Parathyroid adenoma (tissue), 2 donors: Measurements from ENCODE around the gene ARRDC3.
A peak's percentile ranks its signal among the peaks of the same experiment; 100 is the strongest.

Experiments used
- H2AFZ ChIP-seq: fragments of 300-600 bp; sonication (generic); one replicate; pipeline ENCODE4 v1.7.0; 2017; ENCODE audit warnings: antibody characterized with exemption, mild to moderate bottlenecking
- H3K27ac ChIP-seq: fragments of 300-600 bp; sonication (generic); one replicate; pipeline ENCODE4 v1.7.0; 2017
- H3K27me3 ChIP-seq: fragments of 300-600 bp; sonication (generic); one replicate; pipeline ENCODE4 v1.7.0; 2017; ENCODE audit warnings: low read length; ENCODE audit not compliant: control insufficient read depth, insufficient read depth
- H3K36me3 ChIP-seq: fragments of 300-600 bp; sonication (generic); one replicate; pipeline ENCODE4 v1.7.0; 2017; ENCODE audit warnings: low read length; ENCODE audit not compliant: control insufficient read depth, insufficient read depth
- H3K4me1 ChIP-seq: fragments of 300-600 bp; sonication (generic); one replicate; pipeline ENCODE4 v1.7.0; 2017; ENCODE audit warnings: control low read depth
- H3K4me2 ChIP-seq: fragments of 300-600 bp; sonication (generic); one replicate; pipeline ENCODE4 v1.7.0; 2017; ENCODE audit warnings: low read length
- H3K4me3 ChIP-seq: fragments of 300-600 bp; sonication (generic); one replicate; pipeline ENCODE4 v1.7.0; 2017; ENCODE audit warnings: low read depth, low read length
- H3K79me2 ChIP-seq: fragments of 300-600 bp; sonication (generic); one replicate; pipeline ENCODE4 v1.7.0; 2017; ENCODE audit warnings: control low read depth
- H3K9ac ChIP-seq: fragments of 300-600 bp; sonication (generic); one replicate; pipeline ENCODE4 v1.7.0; 2017; ENCODE audit warnings: mild to moderate bottlenecking
- H3K9me3 ChIP-seq: fragments of 300-600 bp; sonication (generic); one replicate; pipeline ENCODE4 v1.7.0; 2017; ENCODE audit warnings: low read length; ENCODE audit not compliant: control insufficient read depth
- TF ChIP-seq, protein P1 (sequence below): fragments of 300-600 bp; sonication (generic); IDR thresholded peaks from one replicate; pipeline ENCODE4 v1.7.0; 2017; ENCODE audit warnings: antibody characterized with exemption, mild to moderate bottlenecking
- donor health status: primary hyperparathyroidism.

ARRDC3 gene

GRCh38 chr5:91373600-91373999, 9.5 kb downstream of the ARRDC3 start:
- Histone ChIP-seq H3K4me3 (peak overlapping the region; percentile 18), H3K79me2 (peaks cover 6% of the 10 kb centered on the region), H3K27ac (peak overlapping the region; percentile 59), H3K4me1 (peaks cover 20% of the 10 kb centered on the region), H3K27me3 (no peaks in the 10 kb centered on the region), H3K36me3 (peaks cover 6% of the 10 kb centered on the region), H3K9me3 (no peaks in the 10 kb centered on the region), H3K4me2 (peak overlapping the region; percentile 11), H2AFZ (no peak overlapping the region), H3K9ac (no peak overlapping the region)
- TF ChIP-seq, protein P1, sequence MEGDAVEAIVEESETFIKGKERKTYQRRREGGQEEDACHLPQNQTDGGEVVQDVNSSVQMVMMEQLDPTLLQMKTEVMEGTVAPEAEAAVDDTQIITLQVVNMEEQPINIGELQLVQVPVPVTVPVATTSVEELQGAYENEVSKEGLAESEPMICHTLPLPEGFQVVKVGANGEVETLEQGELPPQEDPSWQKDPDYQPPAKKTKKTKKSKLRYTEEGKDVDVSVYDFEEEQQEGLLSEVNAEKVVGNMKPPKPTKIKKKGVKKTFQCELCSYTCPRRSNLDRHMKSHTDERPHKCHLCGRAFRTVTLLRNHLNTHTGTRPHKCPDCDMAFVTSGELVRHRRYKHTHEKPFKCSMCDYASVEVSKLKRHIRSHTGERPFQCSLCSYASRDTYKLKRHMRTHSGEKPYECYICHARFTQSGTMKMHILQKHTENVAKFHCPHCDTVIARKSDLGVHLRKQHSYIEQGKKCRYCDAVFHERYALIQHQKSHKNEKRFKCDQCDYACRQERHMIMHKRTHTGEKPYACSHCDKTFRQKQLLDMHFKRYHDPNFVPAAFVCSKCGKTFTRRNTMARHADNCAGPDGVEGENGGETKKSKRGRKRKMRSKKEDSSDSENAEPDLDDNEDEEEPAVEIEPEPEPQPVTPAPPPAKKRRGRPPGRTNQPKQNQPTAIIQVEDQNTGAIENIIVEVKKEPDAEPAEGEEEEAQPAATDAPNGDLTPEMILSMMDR: no peak

- Histone ChIP-seq H3K9ac (no peak overlapping the region), H3K9me3 (no peaks in the 10 kb centered on the region), H3K79me2 (peaks cover 5% of the 10 kb centered on the region), H3K4me3 (peak overlapping the region; percentile 18), H3K4me2 (no peak overlapping the region), H3K36me3 (peaks cover 6% of the 10 kb centered on the region), H3K27me3 (no peaks in the 10 kb centered on the region), H3K4me1 (peaks cover 20% of the 10 kb centered on the region), H2AFZ (no peak overlapping the region), H3K27ac (peak overlapping the region; percentile 59)
- TF ChIP-seq, protein P1: no peak
Observed at GRCh38 chr5:91373006-91373405, 10.1 kb downstream of the ARRDC3 start.

DNA sequence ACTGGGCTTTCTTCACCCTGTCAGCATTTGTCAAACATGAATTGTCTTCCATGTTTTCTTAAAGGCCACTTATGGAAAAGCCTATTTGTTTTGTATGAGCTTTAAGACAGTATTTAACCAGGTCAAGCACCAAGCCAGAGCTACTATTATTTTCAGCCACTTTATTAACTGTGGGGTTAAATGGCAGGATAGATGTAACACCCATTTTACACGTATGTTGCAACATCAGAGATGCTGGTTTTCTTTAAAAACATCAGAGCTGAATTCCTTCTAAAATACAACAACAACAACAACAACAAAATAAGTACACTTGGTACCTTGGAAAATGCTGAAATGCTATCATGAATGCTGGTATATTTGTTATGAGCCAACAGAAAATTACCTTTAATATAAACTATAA, 13.6 kb downstream of the ARRDC3 start:
- Histone ChIP-seq H3K4me3 (no peak overlapping the region), H2AFZ (no peak overlapping the region), H3K27ac (no peak overlapping the region), H3K4me2 (no peak overlapping the region), H3K9ac (no peak overlapping the region), H3K4me1 (peaks cover 12% of the 10 kb centered on the region), H3K27me3 (no peaks in the 10 kb centered on the region), H3K9me3 (no peaks in the 10 kb centered on the region), H3K36me3 (no peaks in the 10 kb centered on the region), H3K79me2 (no peaks in the 10 kb centered on the region)
- TF ChIP-seq, protein P1: no peak

DNA sequence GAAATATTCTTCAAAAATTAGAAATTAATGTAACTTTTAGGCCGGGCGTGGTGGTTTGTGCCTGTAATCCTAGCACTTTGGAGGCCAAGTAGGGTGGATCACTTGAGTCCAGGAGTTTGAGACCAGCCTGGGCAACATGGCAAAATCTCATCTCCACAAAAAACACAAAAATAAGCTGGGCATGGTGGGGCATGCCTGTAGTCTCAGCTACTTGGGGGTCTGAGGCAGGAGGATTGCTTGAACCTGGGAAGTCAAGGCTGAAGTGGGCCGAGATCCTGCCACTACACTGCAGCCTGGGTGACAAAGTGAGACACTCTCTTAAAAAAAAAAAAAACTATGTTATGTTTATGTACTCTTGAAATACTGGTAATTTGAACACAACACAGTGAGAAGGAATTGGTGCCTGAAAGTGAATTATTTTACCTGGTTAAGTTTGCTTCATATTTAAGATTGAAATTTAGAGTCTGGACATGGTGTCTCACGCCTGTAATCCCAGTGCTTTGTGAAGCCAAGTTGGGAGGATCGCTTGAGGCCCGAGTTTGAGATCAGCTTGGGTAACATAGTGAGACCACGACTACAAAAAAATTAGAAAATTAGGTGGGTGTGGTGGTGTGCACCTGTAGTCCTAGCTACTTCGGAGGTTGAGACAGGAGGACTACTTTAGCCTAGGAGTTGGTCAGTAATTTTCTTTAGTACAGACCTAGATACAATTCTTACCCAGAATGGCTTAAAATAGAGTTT, 15.0 kb downstream of the ARRDC3 start:
- Histone ChIP-seq H3K9ac (no peak overlapping the region), H3K4me3 (no peak overlapping the region), H3K27ac (no peak overlapping the region), H3K27me3 (no peaks in the 10 kb centered on the region), H3K4me2 (no peak overlapping the region), H2AFZ (no peak overlapping the region), H3K79me2 (no peaks in the 10 kb centered on the region), H3K4me1 (peaks cover 8% of the 10 kb centered on the region), H3K9me3 (no peaks in the 10 kb centered on the region), H3K36me3 (no peaks in the 10 kb centered on the region)
- TF ChIP-seq, protein P1: no peak

DNA sequence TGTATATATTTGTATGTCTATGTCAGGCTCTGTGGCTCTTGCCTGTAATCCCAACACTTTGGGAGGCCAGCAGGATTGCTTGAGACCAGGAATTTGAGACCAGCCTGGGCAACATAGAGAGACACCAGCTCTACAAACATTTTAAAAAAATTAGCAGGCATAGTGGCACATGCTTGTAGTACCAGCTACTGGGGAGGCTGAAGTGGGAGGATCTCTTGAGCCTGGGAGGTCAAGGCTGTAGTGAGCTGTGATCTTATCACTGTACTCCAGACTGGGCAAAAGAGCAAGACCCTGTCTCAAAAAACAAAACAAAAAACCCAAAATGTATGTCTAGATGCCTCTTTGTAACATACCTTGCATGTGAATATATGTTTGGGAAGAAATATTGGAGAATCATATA, 15.8 kb downstream of the ARRDC3 start:
- no peak overlapping the region for H2AFZ ChIP-seq
- no peaks in the 10 kb centered on the region for H3K36me3 ChIP-seq

More for the DNA sequence above, 15.8 kb downstream of the ARRDC3 start:
- H3K4me3 ChIP-seq: no peak overlapping the region
- H3K4me1 ChIP-seq: peaks cover 4% of the 10 kb centered on the region
- H3K27ac ChIP-seq: no peak overlapping the region
- H3K27me3 ChIP-seq: no peaks in the 10 kb centered on the region
- TF ChIP-seq, protein P1: no peak
- no peaks in the 10 kb centered on the region for H3K79me2 ChIP-seq
- no peaks in the 10 kb centered on the region for H3K9me3 ChIP-seq
- no peak overlapping the region for H3K4me2 ChIP-seq
- H3K9ac ChIP-seq: no peak overlapping the region
